HG03571 (cell line): ENCODE data around the gene ZNF746.

Experiments used
- ATAC-seq: cut with Tn5 transposase; IDR thresholded peaks from one replicate; pipeline ENCODE4 v1.9.1; 2021; ENCODE audit not compliant: unreplicated experiment

The ZNF746 gene

DNA sequence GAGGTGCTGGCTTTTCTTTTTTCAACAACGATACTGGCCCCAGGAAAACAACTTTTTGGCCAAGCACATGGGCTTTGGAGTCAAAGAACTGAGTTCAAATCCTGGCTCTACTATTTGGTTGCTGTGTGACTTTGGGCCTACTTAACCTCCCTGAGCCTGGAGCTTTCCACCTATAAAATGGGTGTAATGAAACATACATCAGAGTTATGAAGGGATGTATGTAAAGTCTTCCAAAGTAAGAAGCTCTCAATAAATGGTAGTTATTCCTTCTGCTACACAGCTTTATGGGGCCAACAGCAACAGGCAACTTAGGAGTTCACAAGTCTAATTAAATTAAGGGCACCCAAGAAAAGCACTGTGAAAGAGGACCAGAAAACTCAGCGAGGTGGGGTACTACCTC is 69.7 kb downstream of the ZNF746 start:
- no peak for ATAC-seq

DNA sequence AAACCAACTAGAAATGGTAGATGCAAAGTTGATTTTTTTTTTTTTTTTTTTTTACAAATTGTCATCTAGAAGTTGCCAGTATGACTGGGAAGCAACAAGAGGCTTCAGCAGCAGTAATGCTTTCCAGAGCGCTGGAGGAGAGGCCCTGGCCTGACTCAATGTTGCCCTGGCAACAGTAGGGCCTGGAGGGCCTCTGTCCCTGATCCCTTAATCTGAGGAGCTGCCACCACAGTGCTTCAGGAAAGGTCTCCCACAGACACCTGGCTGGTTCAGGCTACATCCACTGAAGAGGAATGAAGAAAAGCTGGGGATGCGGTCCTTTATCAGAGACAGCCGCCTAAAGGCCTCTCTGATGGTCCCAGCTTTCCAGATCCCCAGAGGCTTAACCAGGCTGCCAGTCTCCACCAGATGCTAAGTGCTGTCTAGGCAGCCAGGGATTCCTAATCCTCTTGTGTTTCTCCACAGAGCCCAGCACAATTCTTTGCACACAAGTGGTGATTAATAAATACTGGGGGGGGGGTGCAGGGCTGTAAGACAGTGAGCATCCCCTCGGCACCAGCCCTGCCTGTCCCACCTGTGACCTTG is 70.4 kb downstream of the ZNF746 start:
- no peak for ATAC-seq

DNA sequence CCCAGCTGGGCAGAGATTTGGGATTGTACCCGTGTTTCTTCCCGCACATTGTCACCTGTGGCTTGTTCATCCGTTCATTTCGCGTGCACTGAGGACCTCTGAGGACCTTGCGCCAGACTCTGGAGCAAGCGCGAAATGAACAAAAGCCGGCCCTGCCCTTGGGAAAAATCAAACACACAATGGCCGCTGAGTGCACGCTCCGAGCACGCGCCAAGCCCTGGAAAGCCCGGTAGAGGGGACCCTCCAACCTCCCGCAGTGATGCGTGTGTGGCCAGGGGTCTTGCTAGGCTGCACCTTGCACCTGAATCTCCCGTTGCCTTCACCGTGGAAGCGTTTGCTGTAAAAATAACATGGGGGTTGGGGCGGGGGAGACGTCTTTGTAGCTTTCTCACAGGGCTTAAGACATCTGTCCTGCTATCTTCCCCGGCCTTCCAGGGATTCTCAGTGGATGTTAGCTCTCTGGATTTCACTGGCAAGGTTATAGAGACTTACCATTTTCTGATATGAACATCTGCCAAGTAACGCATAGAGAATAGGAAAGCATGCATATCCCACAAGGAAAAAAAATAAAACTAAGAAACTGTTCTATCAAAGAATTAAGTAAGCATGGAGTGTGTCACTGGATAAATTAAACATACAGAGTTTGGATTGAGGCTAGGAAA is 74.0 kb downstream of the ZNF746 start:
- no peak for ATAC-seq

DNA sequence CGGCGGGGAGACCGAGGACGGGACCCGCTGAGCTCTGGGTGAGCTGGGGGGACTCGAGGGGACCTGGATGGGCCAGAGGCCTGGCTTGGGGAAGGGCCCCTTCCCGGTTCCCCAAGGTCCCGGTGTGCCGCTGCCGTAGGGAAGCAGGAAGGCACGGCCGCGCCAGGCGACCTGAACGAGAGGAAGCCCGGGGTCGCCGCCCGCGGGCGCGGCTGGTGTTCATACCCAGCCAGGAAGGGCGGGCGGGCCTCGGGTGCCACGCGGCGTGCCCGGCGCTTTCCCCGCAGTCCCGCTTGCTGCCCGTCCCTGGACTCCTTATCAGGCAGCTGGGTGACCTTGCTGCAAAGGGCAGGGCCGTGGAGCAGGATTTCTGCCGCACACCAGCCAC is 74.7 kb downstream of the ZNF746 start:
- peak; percentile 8 for ATAC-seq
